Kidney (tissue), 14 donors: ENCODE results near the gene FARS2. TPM values are rescaled to one million over a fixed set of nuclear protein-coding genes. Genes with fewer than 3 reads are reported as not detected.

Source experiments
- DNase-seq, 5 donors: peaks; one replicate each; pipeline ENCODE4 v3.0.0-alpha.2; 2013 to 2020
- FAIRE-seq: peaks from 2 replicates; lab custom pipeline; 2012; peaks lifted over from hg19 to GRCh38; lab: Jason Lieb, UNC
- H3K27ac ChIP-seq, 2 donors: one replicate each; pipeline ENCODE4 v1.7.0; 2013; ENCODE audit warnings: low read depth in 2 of 2, low read length in 2 of 2, inconsistent platforms in 1 of 2
- H3K27me3 ChIP-seq: one replicate; pipeline ENCODE4 v1.7.1; 2013; ENCODE audit warnings: low read length, inconsistent platforms; ENCODE audit not compliant: control insufficient read depth, insufficient read depth
- H3K36me3 ChIP-seq, 3 donors: one replicate each; pipeline versions ENCODE4 v1.7.0 to v1.7.1; 2013; ENCODE audit warnings: low read length in 3 of 3, control low read depth in 1 of 3, inconsistent platforms in 1 of 3; ENCODE audit not compliant: insufficient read depth in 3 of 3, control insufficient read depth in 2 of 3
- H3K4me1 ChIP-seq, 3 donors: one replicate each; pipeline versions ENCODE4 v1.7.0 to v1.7.1; 2013; ENCODE audit warnings: low read length in 3 of 3, inconsistent platforms in 1 of 3, low read depth in 1 of 3; ENCODE audit not compliant: control insufficient read depth in 2 of 3, insufficient read depth in 2 of 3
- H3K4me3 ChIP-seq, 3 donors: one replicate each; pipeline versions ENCODE4 v1.7.0 to v1.8.1; 2013; ENCODE audit warnings: low read length in 3 of 3, control low read depth in 1 of 3, inconsistent platforms in 1 of 3
- H3K9ac ChIP-seq, 3 donors: one replicate each; pipeline versions ENCODE4 v1.7.0 to v1.7.1; 2013; ENCODE audit warnings: low read length in 3 of 3, control low read depth in 1 of 3, inconsistent platforms in 1 of 3
- H3K9me3 ChIP-seq, 3 donors: one replicate each; pipeline versions ENCODE4 v1.7.0 to v1.7.1; 2013; ENCODE audit warnings: low read length in 3 of 3, control low read depth in 1 of 3, inconsistent platforms in 1 of 3; ENCODE audit not compliant: control insufficient read depth in 2 of 3, insufficient read depth in 1 of 3
- CTCF ChIP-seq: IDR thresholded peaks from 3 replicates; pipeline ENCODE4 v1.5.1; 2012; ENCODE audit warnings: mild to moderate bottlenecking, moderate library complexity, borderline replicate concordance; ENCODE audit not compliant: insufficient read depth; ENCODE audit errors: extremely low read depth
- intact Hi-C: fragments of 100-400 bp; cut with DNase I; formaldehyde crosslinking; loops from one replicate; pipeline ENCODE4 v1.11.1; 2022
- polyA plus RNA-seq: library from polyadenylated mRNA; stranded (reverse); fragments of 350-450 nt; fragmentation: Illumina TruSeq; extraction: RNeasy Lipid Tissue Mini Kit (QIAGEN cat#74804); gene quantifications from one replicate; pipeline ENCODE4 v1.2.3, GENCODE V29; 2014; ENCODE audit warnings: low read depth, low replicate concordance; ENCODE audit not compliant: insufficient read depth
- total RNA-seq: library from RNA; stranded (reverse); fragmentation: NEBNext Ultra II Directional; extraction: Animal tissue kit (Norgen Biotek cat#: 25700); gene quantifications from one replicate; pipeline ENCODE4 v1.2.1, GENCODE V29; 2021
- donor health status: control.
- donor health status: control.
- donor health status: control.
- donor health status: control.
- donor health status: control.
- donor health status: DM: yes; HTN: yes; CAD: no.
- donor health status: Normal renal cell carcinoma (clear cell type).

Gene FARS2
- total and polyA plus RNA-seq, 2 donors from 2014 or later = 22.1 to 24.8 TPM

- Histone ChIP-seq H3K27ac (no peak overlapping the region), H3K4me1 (no peaks in the 10 kb centered on the region), H3K27me3 (no peaks in the 10 kb centered on the region), H3K36me3 (no peaks in the 10 kb centered on the region), H3K9ac (no peak overlapping the region), H3K9me3 (no peaks in the 10 kb centered on the region), H3K4me3 (no peak overlapping the region)
- no peak for TF ChIP-seq CTCF
- FAIRE-seq (no peak), DNase-seq (no peak)
- intact Hi-C loops = no loop called here
Measured at GRCh38 chr6:5357486-5357885, 96.2 kb downstream of the FARS2 start.

- Histone ChIP-seq H3K36me3 (no peaks in the 10 kb centered on the region), H3K27ac (no peak overlapping the region), H3K9ac (no peak overlapping the region), H3K4me1 (no peaks in the 10 kb centered on the region), H3K4me3 (no peak overlapping the region), H3K27me3 (no peaks in the 10 kb centered on the region), H3K9me3 (no peaks in the 10 kb centered on the region)
- no peak for TF ChIP-seq CTCF
- intact Hi-C loops = no loop called here
- DNase-seq (no peak), FAIRE-seq (no peak)
Measured at GRCh38 chr6:5359417-5359816, 98.1 kb downstream of the FARS2 start.

- Histone ChIP-seq H3K27ac (no peak overlapping the region), H3K9ac (no peak overlapping the region), H3K27me3 (no peaks in the 10 kb centered on the region), H3K36me3 (no peaks in the 10 kb centered on the region), H3K9me3 (no peaks in the 10 kb centered on the region), H3K4me1 (no peaks in the 10 kb centered on the region), H3K4me3 (no peak overlapping the region)
- no peak for TF ChIP-seq CTCF
- intact Hi-C loops = no loop called here
- DNase-seq (peak in 1 of 5 donors; percentile 39), FAIRE-seq (no peak)
Measured at GRCh38 chr6:5361396-5361795, 100.1 kb downstream of the FARS2 start.

- FAIRE-seq = no peak
- DNase-seq = no peak
- intact Hi-C loops = no loop called here
Measured at GRCh38 chr6:5365436-5366195, 104.3 kb downstream of the FARS2 start.

More at GRCh38 chr6:5365436-5366195, 104.3 kb downstream of the FARS2 start:
- H3K4me3 ChIP-seq = no peak overlapping the region
- H3K4me1 ChIP-seq = no peaks in the 10 kb centered on the region
- peaks cover 0 to 6% (median 0%) of the 10 kb centered on the region in 3 donors for H3K36me3 ChIP-seq
- H3K9me3 ChIP-seq = no peaks in the 10 kb centered on the region
- no peaks in the 10 kb centered on the region for H3K27me3 ChIP-seq
- H3K9ac ChIP-seq = no peak overlapping the region
- no peak for TF ChIP-seq CTCF
- H3K27ac ChIP-seq = no peak overlapping the region
